Fibroblast of lung (primary cell): ENCODE data around the gene INHA.

ENCODE experiments used
- CTCF ChIP-seq, 2 donors: IDR thresholded peaks in 1 of 2; conservative IDR thresholded peaks in 1 of 2; 1 replicate in 1 of 2; 2 replicates in 1 of 2; pipeline ENCODE4 v1.5.1; 2011 to 2012; ENCODE audit warnings: low read length in 2 of 2, control low read depth in 1 of 2, inconsistent platforms in 1 of 2, low read depth in 1 of 2, mild to moderate bottlenecking in 1 of 2
- EZH2 ChIP-seq: IDR thresholded peaks from 2 replicates; pipeline ENCODE4 v1.5.1; 2012; ENCODE audit warnings: low read length, control low read depth, mild to moderate bottlenecking; ENCODE audit errors: missing control alignments

GRCh38 chr2:219540784-219541504 lies 31.2 kb upstream of the INHA start:
- TF ChIP-seq CTCF (conservative IDR thresholded peaks at IDR 0.05 in 1 of 2, IDR thresholded peaks at IDR 0.05 in 1 of 2; ENCODE audit: low read depth in 1 of 2, low read length in 2 of 2): no peak
- TF ChIP-seq EZH2: no peak
